HG03457 (cell line): Measurements from ENCODE around the gene MTA1.

Experiments used
- ATAC-seq: cut with Tn5 transposase; IDR thresholded peaks from one replicate; pipeline ENCODE4 v1.9.1; 2021; ENCODE audit warnings: moderate number of reproducible peaks; ENCODE audit not compliant: unreplicated experiment

MTA1 gene

DNA sequence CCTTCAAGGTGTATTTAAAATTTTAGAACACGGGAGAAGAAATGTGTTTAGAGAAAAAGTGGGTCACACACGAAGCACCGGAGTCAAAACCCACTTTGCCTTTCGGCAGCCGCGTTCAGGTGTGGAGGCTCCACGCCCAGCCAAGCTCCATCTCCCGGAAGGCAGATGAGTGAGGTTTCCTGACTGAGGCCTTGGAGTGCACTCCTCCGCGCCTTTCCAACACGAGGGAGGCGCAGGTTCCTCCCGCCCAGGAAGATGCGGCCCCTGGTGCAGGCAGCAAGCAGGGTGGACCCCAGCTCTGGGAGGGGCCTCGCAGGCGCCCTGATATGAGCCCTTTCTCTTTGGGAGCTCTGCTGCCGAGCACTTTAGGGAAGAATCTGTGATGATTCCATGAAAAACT, 22.5 kb downstream of the MTA1 start:
- no peak for ATAC-seq

DNA sequence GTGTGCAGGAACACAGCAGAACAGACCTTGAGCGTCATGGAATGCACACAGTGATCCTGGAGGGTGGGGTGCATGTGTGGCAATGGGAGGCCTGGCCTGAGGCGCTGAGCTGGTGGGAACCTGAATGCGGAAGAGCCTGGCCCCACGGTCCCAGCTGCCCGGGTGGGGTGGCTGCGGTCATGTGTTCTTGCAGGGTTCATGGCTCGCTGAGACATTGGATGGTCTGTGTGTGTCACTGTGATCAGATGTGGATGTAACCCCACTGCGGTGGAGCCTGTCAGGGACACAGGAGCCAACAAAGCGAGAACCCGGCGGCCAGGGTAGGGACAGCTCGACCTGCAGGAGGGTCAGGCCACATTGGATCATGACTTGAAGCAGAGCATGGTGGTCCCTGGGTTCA, 23.2 kb downstream of the MTA1 start:
- no peak for ATAC-seq

GRCh38 chr14:105444859-105445258, 25.2 kb downstream of the MTA1 start:
- no peak for ATAC-seq

DNA sequence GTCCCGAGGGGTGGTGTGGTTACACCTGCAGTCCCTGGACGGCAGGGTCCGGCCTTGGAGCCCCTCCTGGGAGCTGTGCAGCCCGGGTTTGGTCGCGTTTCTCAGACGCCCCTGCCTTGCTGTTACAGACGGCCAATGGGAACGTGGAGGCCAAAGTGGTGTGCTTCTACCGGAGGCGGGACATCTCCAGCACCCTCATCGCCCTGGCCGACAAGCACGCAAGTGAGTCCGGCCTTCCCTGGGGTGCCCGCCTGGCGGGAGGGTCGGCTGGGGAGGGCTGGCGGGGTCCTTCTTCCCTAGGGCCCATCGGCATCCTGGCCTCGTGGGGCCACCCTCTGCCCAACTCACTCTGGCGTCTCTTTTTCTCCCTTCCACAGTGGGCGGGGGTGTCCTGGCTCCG, 25.7 kb downstream of the MTA1 start:
- no peak for ATAC-seq

DNA sequence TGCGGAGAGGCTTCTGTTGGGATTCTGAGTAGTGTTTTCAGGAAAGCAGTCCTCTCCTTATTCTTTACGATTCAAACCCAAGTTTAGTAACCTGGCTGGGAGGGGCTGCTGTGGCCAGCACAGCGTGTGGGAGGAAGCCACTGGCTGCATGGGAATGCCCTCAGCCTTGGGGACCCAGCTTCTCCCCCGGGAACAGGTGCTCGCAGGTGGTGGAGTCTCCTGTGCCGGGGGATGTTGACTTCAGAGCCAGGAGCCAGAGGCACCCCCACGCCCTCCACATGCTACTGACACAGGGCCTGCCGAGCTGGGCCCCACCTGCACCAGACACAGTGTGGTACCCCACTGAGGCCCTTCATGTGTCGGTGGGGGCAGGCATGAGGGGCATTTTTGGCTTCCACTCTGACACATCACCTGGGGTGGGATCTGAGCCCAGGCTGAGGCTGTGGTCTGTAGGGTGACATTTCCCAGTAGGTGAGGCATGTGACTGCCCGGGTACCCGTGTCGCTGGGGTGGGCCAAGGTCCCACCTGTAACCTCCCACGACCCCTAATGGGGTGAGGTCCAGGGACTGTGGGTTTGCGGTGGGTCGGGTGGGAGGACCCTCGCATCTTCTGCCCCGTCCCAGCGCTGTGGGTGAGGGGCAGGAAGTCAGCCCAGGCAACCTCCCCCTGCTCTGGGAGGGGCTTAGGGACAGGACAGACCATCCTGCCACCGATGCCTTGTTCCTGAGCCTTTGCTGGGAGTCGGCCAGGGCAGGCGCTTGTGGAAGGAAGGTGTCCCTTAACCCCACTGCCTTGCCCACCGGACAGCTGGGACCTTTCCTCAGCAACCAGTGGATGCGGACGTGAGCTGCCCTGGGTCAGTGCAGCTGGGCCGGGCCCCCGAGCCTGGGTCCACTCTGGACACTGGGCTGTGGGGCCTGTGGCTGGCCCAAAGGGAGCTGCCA, 26.5 kb downstream of the MTA1 start:
- ATAC-seq: no peak

DNA sequence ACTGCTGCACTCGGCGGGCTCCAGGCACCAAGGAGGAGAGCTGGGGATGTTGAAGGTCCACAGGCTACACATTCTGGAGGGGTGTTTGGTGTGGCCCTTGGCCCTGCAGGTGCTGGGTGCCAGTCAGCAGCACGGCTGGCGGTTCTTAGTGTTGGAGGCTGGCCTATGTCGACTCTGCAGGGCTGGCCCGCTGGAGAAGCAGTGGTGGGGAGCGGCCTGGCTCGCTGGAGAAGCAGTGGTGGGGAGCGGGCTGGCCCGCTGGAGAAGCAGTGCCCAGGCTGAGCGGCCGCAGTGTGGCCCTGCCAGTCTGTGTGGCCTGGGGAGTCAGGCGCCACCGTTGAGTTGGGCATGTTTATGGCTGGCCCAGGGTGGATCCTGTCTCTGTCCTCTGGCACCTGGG, 27.3 kb downstream of the MTA1 start:
- ATAC-seq: no peak

DNA sequence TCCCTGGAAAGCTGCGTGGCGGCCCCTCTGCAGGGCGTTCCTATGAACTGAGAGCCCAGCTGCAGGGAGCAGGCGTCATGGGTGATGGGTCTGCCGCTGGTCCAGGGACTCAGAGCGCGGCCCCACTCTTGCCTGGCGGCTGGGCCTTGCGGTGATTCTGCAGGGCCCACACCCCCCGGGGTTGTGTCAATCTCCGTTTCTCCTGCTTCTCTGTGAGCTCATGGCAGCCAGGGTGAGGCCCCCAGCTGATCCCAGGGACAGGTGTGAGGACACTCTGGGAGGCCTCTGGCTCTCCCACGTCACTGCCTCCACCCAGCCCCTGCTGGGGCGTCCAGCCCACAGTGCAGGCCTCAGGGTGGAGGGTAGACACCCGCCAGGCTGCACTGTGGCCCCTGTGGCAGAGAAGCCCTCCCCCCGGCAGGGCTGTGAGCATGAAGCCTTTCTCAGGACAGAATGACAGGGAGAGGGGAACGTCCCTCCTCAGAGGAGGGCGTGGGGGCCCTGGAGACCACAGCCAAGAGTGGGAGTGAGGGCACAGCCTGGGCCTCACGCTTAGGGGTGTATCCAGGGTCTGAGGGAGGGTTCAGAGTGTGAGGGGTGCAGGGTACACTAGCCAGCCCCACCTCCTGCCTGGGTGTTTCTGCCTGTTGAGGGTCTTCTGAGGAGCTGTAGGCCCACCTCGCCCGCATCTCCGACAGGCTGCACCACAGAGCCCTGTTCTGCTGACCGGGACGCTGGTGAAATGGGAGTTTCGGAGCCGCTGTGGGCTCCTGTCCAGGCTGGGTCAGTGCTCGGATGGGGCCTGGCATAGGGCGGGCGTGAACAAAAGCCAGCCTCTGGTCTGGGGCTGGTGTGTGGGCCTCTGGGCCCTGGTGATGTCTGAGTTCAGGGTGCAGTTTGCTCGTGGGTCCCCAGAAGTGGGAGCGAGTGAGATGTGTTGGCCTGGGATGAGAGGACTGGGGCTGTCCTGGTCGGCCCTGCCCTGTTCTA, 28.3 kb downstream of the MTA1 start:
- ATAC-seq: no peak

- ATAC-seq: no peak
These were observed 29.1 kb downstream of the MTA1 start for GRCh38 chr14:105448706-105449111.

- no peak for ATAC-seq
These were observed 29.9 kb downstream of the MTA1 start for GRCh38 chr14:105449276-105450122.

- no peak for ATAC-seq
These were observed 30.5 kb downstream of the MTA1 start for GRCh38 chr14:105450123-105450505.

DNA sequence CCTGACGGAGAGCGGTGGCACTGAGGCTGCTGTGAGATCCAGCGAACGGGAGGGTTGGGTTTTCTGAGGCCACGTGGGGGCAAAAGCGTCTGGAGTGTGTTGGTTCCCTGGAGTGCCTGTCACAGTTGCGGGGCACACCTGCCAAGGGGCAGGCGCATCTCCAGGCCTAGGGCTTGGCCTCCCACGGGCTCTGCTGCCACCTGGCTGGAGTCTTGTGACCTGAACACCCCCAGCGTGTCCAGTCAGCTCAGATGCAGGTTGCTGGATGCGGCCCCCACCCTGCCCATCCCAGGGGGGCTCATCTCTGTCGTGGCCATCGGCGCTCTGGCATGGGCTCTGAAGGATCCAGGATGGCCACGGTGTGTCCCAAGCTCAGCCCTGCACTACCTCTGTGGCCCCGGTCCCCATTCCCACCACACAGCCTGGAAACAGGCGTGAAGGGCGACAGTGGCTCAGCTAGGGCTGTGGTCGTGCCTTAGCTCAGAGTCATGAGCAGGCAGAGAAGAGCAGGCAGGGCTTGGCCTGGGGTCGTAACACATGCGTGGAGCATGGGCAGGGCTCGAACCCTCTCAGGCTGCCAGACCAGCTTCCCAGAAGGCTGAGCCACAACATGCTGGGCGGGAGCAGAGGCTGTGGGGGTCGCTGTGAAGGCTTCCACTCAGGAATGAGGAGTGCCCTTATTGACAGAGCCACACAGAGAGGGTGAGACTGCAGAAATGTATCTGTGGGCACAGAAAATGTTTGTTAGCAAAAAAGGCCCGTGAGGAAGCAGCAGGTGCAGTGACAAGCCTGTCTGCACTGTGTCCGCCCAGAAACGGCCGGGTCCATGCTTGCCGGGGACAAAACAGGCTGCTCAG, 31.5 kb downstream of the MTA1 start:
- no peak for ATAC-seq

- no peak for ATAC-seq
These were observed 33.3 kb downstream of the MTA1 start for GRCh38 chr14:105452963-105453362.

- no peak for ATAC-seq
These were observed 34.2 kb downstream of the MTA1 start for GRCh38 chr14:105453847-105454246.

DNA sequence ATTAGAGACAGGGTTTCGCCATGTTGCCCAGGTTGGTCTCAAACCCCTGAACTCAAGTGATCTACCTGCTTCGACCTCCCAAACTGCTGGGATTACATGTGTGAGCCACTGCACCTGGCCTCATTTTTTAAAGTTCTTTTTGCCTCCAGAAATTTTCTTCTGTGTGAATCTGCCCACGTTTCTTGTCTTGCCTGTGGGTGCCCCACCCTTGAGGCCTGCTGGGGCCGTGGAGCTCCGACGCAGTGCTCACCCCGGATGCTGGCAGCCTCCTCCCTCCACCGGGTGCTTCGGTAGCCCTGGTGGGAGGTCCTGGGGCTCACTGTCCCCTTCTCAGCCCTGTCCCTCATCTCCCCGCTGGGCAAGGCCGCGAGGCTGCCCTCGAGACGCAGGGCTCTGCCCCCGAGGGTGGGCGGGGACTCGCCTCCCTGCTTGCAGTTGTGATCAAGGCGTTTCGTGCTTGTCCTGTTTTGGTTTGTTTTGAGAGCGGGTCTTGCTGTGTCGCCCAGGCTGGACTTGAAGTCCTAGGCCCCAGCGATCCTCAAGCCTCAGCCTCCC, 35.5 kb downstream of the MTA1 start:
- no peak for ATAC-seq

GRCh38 chr14:105455766-105456660, 36.4 kb downstream of the MTA1 start:
- no peak for ATAC-seq

DNA sequence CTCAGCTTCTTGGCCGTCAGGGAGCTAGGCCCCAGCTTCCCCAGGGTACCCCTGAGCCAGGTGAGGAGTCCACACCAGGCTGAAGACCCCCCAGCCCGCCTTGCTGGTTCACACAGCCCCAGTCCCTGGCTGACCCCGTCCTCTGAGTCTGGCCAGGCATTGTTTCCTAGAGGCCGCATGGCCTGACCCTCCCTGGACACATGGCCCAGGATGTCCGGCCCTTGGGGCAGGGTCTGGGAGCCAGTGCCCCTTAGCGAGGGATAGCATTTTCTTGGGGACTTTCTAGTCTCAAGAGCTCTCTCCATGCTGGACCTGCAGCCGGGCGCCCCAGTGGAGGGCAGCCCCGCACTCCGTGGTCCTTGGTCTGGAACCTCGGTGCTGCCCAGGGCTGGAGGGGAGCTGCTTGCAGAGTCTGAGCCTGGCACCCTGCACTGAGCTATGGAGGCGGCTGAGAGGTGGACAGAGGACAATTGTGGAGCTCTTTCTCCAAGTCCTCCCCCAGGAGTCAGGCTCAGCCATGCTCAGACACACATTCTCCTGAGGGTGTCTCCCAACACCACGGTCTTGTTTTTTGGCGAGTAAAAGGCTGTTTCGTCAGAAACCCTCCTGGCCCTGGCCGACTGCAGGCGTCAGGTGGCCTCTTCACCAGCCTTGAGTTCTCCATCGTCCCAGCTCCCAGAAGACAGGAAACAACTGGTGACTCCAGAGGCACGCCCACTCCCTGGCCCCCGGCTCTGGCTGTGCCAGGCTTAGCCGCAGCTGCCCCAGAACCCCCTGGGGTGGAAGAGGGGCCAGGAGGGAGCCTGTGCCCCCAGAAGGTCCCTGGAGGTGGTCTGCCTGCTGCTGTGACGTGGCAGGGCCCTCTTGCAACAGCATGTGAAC, 37.4 kb downstream of the MTA1 start:
- ATAC-seq: no peak

DNA sequence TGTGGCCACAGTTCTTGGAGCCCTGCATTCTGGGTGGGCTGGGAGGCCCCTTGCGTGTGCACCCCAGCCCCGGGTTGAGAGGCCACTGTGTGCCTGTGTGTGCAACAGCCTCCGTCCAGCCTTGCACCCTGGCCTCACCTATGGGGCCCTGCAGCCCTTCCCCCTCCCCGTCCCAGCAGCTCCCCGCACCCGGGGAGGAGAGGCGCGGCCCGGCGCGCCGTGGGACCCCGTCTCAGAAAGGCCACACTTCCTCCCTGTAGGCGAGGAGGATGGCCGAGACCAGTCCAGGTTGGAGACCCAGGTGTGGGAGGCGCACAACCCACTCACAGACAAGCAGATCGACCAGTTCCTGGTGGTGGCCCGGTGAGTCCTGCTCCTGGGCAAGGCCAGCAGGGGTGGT, 38.4 kb downstream of the MTA1 start:
- ATAC-seq: no peak

DNA sequence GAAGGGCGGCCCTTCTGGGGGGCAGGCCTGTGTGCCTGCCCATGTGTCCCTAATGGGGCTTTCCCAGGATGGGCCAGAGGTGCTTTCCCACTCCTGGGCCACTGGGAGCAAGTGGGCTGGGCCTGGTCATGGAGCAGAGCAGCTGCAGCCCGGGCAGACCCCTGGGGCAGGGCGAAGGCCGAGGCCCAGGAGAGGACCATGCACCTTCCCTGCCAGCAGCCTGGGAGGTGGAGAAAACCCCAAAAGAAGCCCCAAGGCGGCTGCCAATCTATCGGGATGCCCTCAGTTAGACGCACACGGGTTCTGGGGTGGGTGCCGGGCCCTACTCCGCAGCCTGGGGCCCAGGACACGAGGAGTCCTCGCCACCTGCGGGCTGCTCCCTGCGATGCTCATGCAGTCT, 38.9 kb downstream of the MTA1 start:
- no peak for ATAC-seq
